ENCODE results near the gene TTC7B. TPM values are rescaled to one million over a fixed set of nuclear protein-coding genes. Genes with fewer than 3 reads are reported as not detected.

TTC7B gene
- total and polyA plus RNA-seq, 2 of the 8 experiments (the other 6 are each of a cell fraction or from before 2014, with no cell fraction given): 23.7 to 34.0 TPM

DNA sequence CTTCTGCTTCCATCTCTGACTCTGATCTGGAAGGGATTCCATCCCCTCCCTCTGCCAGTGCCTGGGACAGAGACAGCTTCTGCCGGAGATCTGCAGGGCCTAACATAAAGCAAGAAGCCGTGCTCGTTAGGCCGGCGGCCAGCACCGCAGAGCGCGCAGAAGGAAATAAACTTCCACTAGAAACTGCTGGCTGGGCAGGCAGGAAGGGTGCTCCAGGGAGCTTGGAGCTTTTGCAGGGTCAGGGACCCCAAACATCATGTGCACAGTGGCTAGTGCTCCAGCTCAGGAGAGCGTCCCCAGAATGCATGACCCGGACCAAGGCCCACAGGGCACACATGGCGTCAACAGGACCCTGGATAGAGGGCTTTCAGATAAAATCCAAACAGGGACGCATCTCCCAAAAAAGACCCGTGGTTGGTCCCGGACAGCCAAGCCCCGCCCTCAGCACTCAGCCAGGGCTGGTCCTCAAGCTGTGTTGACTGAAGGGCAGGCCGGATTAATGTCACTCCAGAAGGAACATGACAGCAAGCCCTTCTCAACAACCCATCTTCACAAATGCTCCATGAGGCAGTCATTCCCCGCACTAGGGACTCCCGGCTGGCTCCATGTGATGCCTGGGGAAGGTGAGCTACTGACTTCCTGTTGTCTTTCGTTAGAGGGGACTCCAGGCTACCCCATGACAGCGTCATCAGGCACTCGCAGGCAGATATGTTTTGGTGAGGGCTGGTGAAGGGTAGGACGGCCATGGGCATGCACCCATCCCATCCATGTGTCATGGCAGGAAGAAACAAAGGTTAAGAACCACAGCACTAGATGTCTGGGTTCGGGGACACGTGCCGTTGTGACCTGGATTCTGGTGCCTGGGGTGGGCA lies 297.9 kb downstream of the TTC7B start:
- FAIRE-seq: no peak
- 0 out of 2 replicates have a peak overlapping the region, but pooled peaks have one; percentile 6 for H2BK5ac ChIP-seq (ENCODE audit: low read depth, low read length)
- H2BK15ac ChIP-seq (ENCODE audit: low read length): 0 out of 2 replicates have a peak overlapping the region, but pooled peaks have one; percentile 77
- ChIA-PET POLR2A (ENCODE audit: partially characterized antibody) (interaction anchor here (0.6 to 2.1 kb wide), 3 partner anchors 70 to 123 kb away, joined by 3 to 7 read pairs (median 5); partner anchors contain the start of gene CALM1), CTCF (ENCODE audit: partially characterized antibody) (interaction anchor here (0.5 to 2.6 kb wide), 50 partner anchors 8 to 242 kb away, joined by 3 to 14 read pairs (median 3); no protein-coding TSS in a partner anchor)
- no peak overlapping the region for H2BK120ac ChIP-seq (replicated peaks; ENCODE audit: low read depth, low read length)
- no peaks in the 10 kb centered on the region for H3K27me3 ChIP-seq (replicated peaks in 1 of 4; ENCODE audit: control insufficient read depth in 3 of 4, extremely low read depth in 1 of 4, insufficient read depth in 3 of 4, low read length in 3 of 4)
- H2AFZ ChIP-seq (ENCODE audit: low read length): no peak overlapping the region
- H3K18ac ChIP-seq (ENCODE audit: extremely low read depth, low read length): peak overlapping the region; percentile 91
- H4K8ac ChIP-seq (ENCODE audit: extremely low read depth, insufficient read depth, low read length): peak overlapping the region; percentile 64; the same call in 1 of the 2 replicates
- peaks cover 0 to 13% (median 10%) of the 10 kb centered on the region in 4 experiments; a peak in 6 of 7 replicates for H3K4me1 ChIP-seq (replicated peaks in 1 of 4; ENCODE audit: control insufficient read depth in 3 of 4, insufficient read depth in 4 of 4, low read length in 3 of 4)
- WGBS, 2 experiments (ENCODE audit: extremely low coverage in 1 of 2, insufficient coverage in 1 of 2, insufficient read length in 1 of 2, insufficient replicate concordance in 2 of 2, low coverage in 1 of 2, low lambda C conversion rate in 2 of 2, missing lambda C conversion rate in 1 of 2): 89% methylated on average over 25 of the region's 25 CpGs; no CpG with 5 or more reads in 1 of the 2 experiments
- no peaks in the 10 kb centered on the region for H3K9me3 ChIP-seq (ENCODE audit: insufficient read depth in 2 of 2, low read depth in 1 of 2, low read length in 1 of 2)
- no peak overlapping the region for H3K56ac ChIP-seq (replicated peaks; ENCODE audit: insufficient read length, low read depth, low read length)
- peak overlapping the region; percentile 93 for H2BK12ac ChIP-seq (ENCODE audit: low read depth, low read length)
- H3K4me2 ChIP-seq (ENCODE audit: insufficient read depth in 1 of 2, low read depth in 2 of 2, low read length in 2 of 2): no peak overlapping the region
- H3K4me3 ChIP-seq (ENCODE audit: extremely low read depth in 1 of 4, insufficient read depth in 2 of 4, low read depth in 3 of 4, low read length in 4 of 4): no peak overlapping the region
- H3K27ac ChIP-seq (ENCODE audit: low read depth, low read length): no peak overlapping the region
- H4K20me1 ChIP-seq (replicated peaks in 1 of 2; ENCODE audit: control insufficient read depth in 1 of 2, insufficient read depth in 2 of 2, low read length in 2 of 2): no peaks in the 10 kb centered on the region
- H3K79me2 ChIP-seq (ENCODE audit: control insufficient read depth in 1 of 2, insufficient read depth in 2 of 2, low read length in 2 of 2): no peaks in the 10 kb centered on the region
- H2AK5ac ChIP-seq (ENCODE audit: low read depth, low read length): 0 out of 2 replicates have a peak overlapping the region, but pooled peaks have one; percentile 4
- no peak overlapping the region for H3K23ac ChIP-seq (ENCODE audit: insufficient read length)
- no peaks in the 10 kb centered on the region; the same call in 1 of the 2 replicates for H3K79me1 ChIP-seq (ENCODE audit: low read depth, low read length)
- H2BK20ac ChIP-seq (ENCODE audit: low read length): peak overlapping the region; percentile 83; the same call in 1 of the 2 replicates
- H3K4ac ChIP-seq (replicated peaks; ENCODE audit: insufficient read length, low read depth, low read length): no peak overlapping the region
- H3K14ac ChIP-seq (ENCODE audit: insufficient read length): no peak overlapping the region
- no peak overlapping the region for H4K5ac ChIP-seq (ENCODE audit: insufficient read length, low read depth, low read length)
- H4K91ac ChIP-seq (replicated peaks; ENCODE audit: insufficient read length, low read length): peak overlapping the region; percentile 76
- H3K9ac ChIP-seq (replicated peaks in 1 of 4; ENCODE audit: extremely low read depth in 1 of 4, low read depth in 3 of 4, low read length in 3 of 4): no peak overlapping the region
- H3K23me2 ChIP-seq (ENCODE audit: low read depth, low read length): no peaks in the 10 kb centered on the region
- H3K36me3 ChIP-seq (ENCODE audit: control insufficient read depth in 2 of 4, insufficient read depth in 4 of 4, low read length in 3 of 4): no peaks in the 10 kb centered on the region
- no peak for DNase-seq (ENCODE audit: low read depth in 1 of 2, low spot score in 2 of 2)
- TF ChIP-seq ASH2L (IDR thresholded peaks at IDR 0.05; ENCODE audit: low read length) (no peak), RFX5 (IDR thresholded peaks at IDR 0.05; ENCODE audit: borderline replicate concordance, low read depth, low read length) (no peak), CHD2 (IDR thresholded peaks at IDR 0.05; ENCODE audit: low read length) (no peak), EZH2 (IDR thresholded peaks at IDR 0.05; ENCODE audit: low read depth, low read length, severe bottlenecking) (no peak), POLR2A (IDR thresholded peaks at IDR 0.05; ENCODE audit: control extremely low read depth in 1 of 2, low read depth in 2 of 2, low read length in 2 of 2) (no peak), KDM5A (IDR thresholded peaks at IDR 0.05; ENCODE audit: low read length) (no peak), BCL11A (IDR thresholded peaks at IDR 0.05; ENCODE audit: low read depth in 2 of 2, low read length in 2 of 2) (no peak), SRF (IDR thresholded peaks at IDR 0.05; ENCODE audit: low read depth, low read length) (no peak), YY1 (IDR thresholded peaks at IDR 0.05; ENCODE audit: low read depth, low read length) (no peak), BRCA1 (IDR thresholded peaks at IDR 0.05; ENCODE audit: low read depth, low read length) (no peak), KDM4A (IDR thresholded peaks at IDR 0.05; ENCODE audit: low read depth, low read length, severe bottlenecking) (no peak)
